Erythroblast (primary cell): ENCODE measurements around the gene GLUL.

Experiments
- DNase-seq, 2 experiments: peaks; one replicate each; lab custom pipeline; 2025; lab: John Stamatoyannopoulos, UW
- GATA1 ChIP-seq: IDR thresholded peaks from 2 replicates; pipeline ENCODE4 v1.6.1; 2011; ENCODE audit warnings: low read depth, mild to moderate bottlenecking, control low read depth, low read length, moderate library complexity
- POLR2A ChIP-seq: IDR thresholded peaks from 2 replicates; pipeline ENCODE4 v1.6.1; 2011; ENCODE audit warnings: mild to moderate bottlenecking, low read length

Gene GLUL

GRCh38 chr1:182408435-182409075 lies 17.0 kb upstream of the GLUL start:
- TF ChIP-seq POLR2A = no peak
- TF ChIP-seq GATA1 = no peak
- DNase-seq = no peak

- DNase-seq = no peak
- TF ChIP-seq POLR2A (no peak), GATA1 (no peak)
Measured at GRCh38 chr1:182407724-182408123, 16.1 kb upstream of the GLUL start.

GRCh38 chr1:182406012-182406411 lies 14.4 kb upstream of the GLUL start:
- no peak for DNase-seq
- TF ChIP-seq GATA1 (no peak), POLR2A (no peak)

GRCh38 chr1:182405578-182405977 lies 14.0 kb upstream of the GLUL start:
- no peak for DNase-seq
- no peak for TF ChIP-seq GATA1
- TF ChIP-seq POLR2A = no peak

GRCh38 chr1:182404781-182405180 lies 13.2 kb upstream of the GLUL start:
- DNase-seq = peak; percentile 25 to 31
- TF ChIP-seq GATA1 (no peak), POLR2A (no peak)

GRCh38 chr1:182400567-182400966 lies 9.0 kb upstream of the GLUL start, which contains the start of gene TEDDM1:
Gene TEDDM1 (minus strand): TSS chr1:182400667. CDS start chr1:182400485, 182 bp downstream.
- no peak for TF ChIP-seq POLR2A
- no peak for TF ChIP-seq GATA1
- no peak for DNase-seq

GRCh38 chr1:182397653-182398393 lies 6.2 kb upstream of the GLUL start:
- DNase-seq = no peak

GRCh38 chr1:182395906-182396305 lies 4.3 kb upstream of the GLUL start:
- no peak for TF ChIP-seq GATA1
- DNase-seq = no peak

More at GRCh38 chr1:182397653-182398393, 6.2 kb upstream of the GLUL start:
- TF ChIP-seq POLR2A (no peak), GATA1 (no peak)

GRCh38 chr1:182394055-182394775 lies 2.6 kb upstream of the GLUL start:
- DNase-seq = no peak
- TF ChIP-seq POLR2A (no peak), GATA1 (no peak)

- TF ChIP-seq POLR2A (no peak), GATA1 (no peak)
Measured at GRCh38 chr1:182392050-182393028, 749 bp upstream of the GLUL start.

GRCh38 chr1:182391028-182391361 lies 595 bp downstream of the GLUL start:
- DNase-seq = no peak
- TF ChIP-seq POLR2A (no peak), GATA1 (no peak)

More at GRCh38 chr1:182392050-182393028, 749 bp upstream of the GLUL start:
- DNase-seq = peak; percentile 65 to 80

GRCh38 chr1:182389619-182390047 lies 2.0 kb downstream of the GLUL start:
- TF ChIP-seq GATA1 (no peak), POLR2A (no peak)
- DNase-seq = peak in 1 of 2 experiments; percentile 48

GRCh38 chr1:182388392-182389134 lies 3.0 kb downstream of the GLUL start:
- DNase-seq = peak in 1 of 2 experiments; percentile 42
- TF ChIP-seq POLR2A (no peak), GATA1 (no peak)
